HG03354 (cell line): ENCODE measurements around the gene SCCPDH.
"Not testable (repeated sequence)": the region's sequence is repeated elsewhere in the genome, so short reads cannot be mapped to it uniquely, and the experiment has no call there.

Experiments
- ATAC-seq: cut with Tn5 transposase; IDR thresholded peaks from one replicate; pipeline ENCODE4 v1.9.1; 2021; ENCODE audit warnings: mild to moderate bottlenecking; ENCODE audit not compliant: unreplicated experiment, poor library complexity, severe bottlenecking

The SCCPDH gene

GRCh38 chr1:246699095-246699735 lies 25.0 kb upstream of the SCCPDH start:
- peak; percentile 98 for ATAC-seq

- ATAC-seq, result no peak
These were observed 20.6 kb upstream of the SCCPDH start for GRCh38 chr1:246703581-246703980.

- ATAC-seq, result no peak
These were observed 18.8 kb upstream of the SCCPDH start for GRCh38 chr1:246705368-246705767.

- ATAC-seq, result no peak
These were observed 16.0 kb upstream of the SCCPDH start for GRCh38 chr1:246708166-246708565.

- no peak for ATAC-seq
These were observed 15.0 kb upstream of the SCCPDH start for GRCh38 chr1:246709196-246709595.

- ATAC-seq, result no peak
These were observed 14.4 kb upstream of the SCCPDH start for GRCh38 chr1:246709835-246710234.

- no peak for ATAC-seq
These were observed 12.6 kb upstream of the SCCPDH start for GRCh38 chr1:246711548-246712003.

- ATAC-seq, result not testable (repeated sequence)
These were observed 11.8 kb upstream of the SCCPDH start for GRCh38 chr1:246712428-246712827.

- ATAC-seq, result not testable (repeated sequence)
These were observed 4.8 kb upstream of the SCCPDH start for GRCh38 chr1:246719361-246719760.

GRCh38 chr1:246720814-246721213 lies 3.4 kb upstream of the SCCPDH start:
- ATAC-seq, result not testable (repeated sequence)

GRCh38 chr1:246722720-246723119 lies 1.5 kb upstream of the SCCPDH start:
- no peak for ATAC-seq

- ATAC-seq, result peak; percentile 14
These were observed 504 bp downstream of the SCCPDH start for GRCh38 chr1:246724731-246725095.

- no peak for ATAC-seq
These were observed 982 bp downstream of the SCCPDH start for GRCh38 chr1:246725191-246725590.

- ATAC-seq, result no peak
These were observed 2.1 kb downstream of the SCCPDH start for GRCh38 chr1:246726255-246726679.

- no peak for ATAC-seq
These were observed 2.7 kb downstream of the SCCPDH start for GRCh38 chr1:246726881-246727280.

GRCh38 chr1:246727594-246727993 lies 3.4 kb downstream of the SCCPDH start:
- ATAC-seq, result no peak

GRCh38 chr1:246728311-246728710 lies 4.1 kb downstream of the SCCPDH start:
- ATAC-seq, result no peak

- not testable (repeated sequence) for ATAC-seq
These were observed 4.8 kb downstream of the SCCPDH start for GRCh38 chr1:246729040-246729439.

- ATAC-seq, result no peak
These were observed 6.6 kb downstream of the SCCPDH start for GRCh38 chr1:246730839-246731238.

- ATAC-seq, result not testable (repeated sequence)
These were observed 7.7 kb downstream of the SCCPDH start for GRCh38 chr1:246731873-246732272.

GRCh38 chr1:246733704-246734103 lies 9.5 kb downstream of the SCCPDH start:
- no peak for ATAC-seq

GRCh38 chr1:246734866-246735265 lies 10.7 kb downstream of the SCCPDH start:
- ATAC-seq, result no peak
